ENCODE data around the gene BRINP1. TPM values are rescaled to one million over a fixed set of nuclear protein-coding genes. Genes with fewer than 3 reads are reported as not detected.

The BRINP1 gene
- total and polyA plus RNA-seq, 3 experiments from 2014 or later: not detected

- no peak for DNase-seq
- no peaks in the 10 kb centered on the region for H3K4me1 ChIP-seq (ENCODE audit: insufficient read depth, low read length)
- H3K27me3 Mint-ChIP-seq: no peaks in the 10 kb centered on the region
- no peaks in the 10 kb centered on the region for H3K4me1 Mint-ChIP-seq
- no peaks in the 10 kb centered on the region for H3K36me3 ChIP-seq (ENCODE audit: insufficient read depth, low read length)
- no peaks in the 10 kb centered on the region for H3K27me3 ChIP-seq (ENCODE audit: insufficient read depth, low read length, poor library complexity, severe bottlenecking)
- H3K27ac Mint-ChIP-seq: no peak overlapping the region
- CTCF ChIA-PET: no interaction called here
- H3K9me3 ChIP-seq (ENCODE audit: low read length): no peaks in the 10 kb centered on the region
- no peak overlapping the region for H3K4me3 ChIP-seq (ENCODE audit: low read length)
- no peak overlapping the region for H3K4me3 Mint-ChIP-seq
- POLR2A ChIA-PET: no interaction called here
- H3K36me3 Mint-ChIP-seq: no peaks in the 10 kb centered on the region
- H3K27ac ChIP-seq (ENCODE audit: low read depth, low read length): no peak overlapping the region
- peaks cover 3 to 14% (median 11%) of the 10 kb centered on the region in 5 donors for H3K9me3 Mint-ChIP-seq
Observed at GRCh38 chr9:119333507-119334229, 35.6 kb downstream of the BRINP1 start.

- Mint-ChIP-seq H3K4me1 (no peaks in the 10 kb centered on the region), H3K27me3 (no peaks in the 10 kb centered on the region), H3K4me3 (no peak overlapping the region), H3K27ac (no peak overlapping the region), H3K36me3 (no peaks in the 10 kb centered on the region), H3K9me3 (peaks cover 10 to 22% (median 14%) of the 10 kb centered on the region in 5 donors)
- POLR2A ChIA-PET: no interaction called here
- no peak for DNase-seq
- Histone ChIP-seq H3K27me3 (ENCODE audit: insufficient read depth, low read length, poor library complexity, severe bottlenecking) (no peaks in the 10 kb centered on the region), H3K9me3 (ENCODE audit: low read length) (no peaks in the 10 kb centered on the region), H3K36me3 (ENCODE audit: insufficient read depth, low read length) (no peaks in the 10 kb centered on the region), H3K4me1 (ENCODE audit: insufficient read depth, low read length) (no peaks in the 10 kb centered on the region), H3K27ac (ENCODE audit: low read depth, low read length) (no peak overlapping the region), H3K4me3 (ENCODE audit: low read length) (no peak overlapping the region)
- CTCF ChIA-PET: no interaction called here
Observed at GRCh38 chr9:119332522-119332921, 36.7 kb downstream of the BRINP1 start.

GRCh38 chr9:119322184-119322583, 47.1 kb downstream of the BRINP1 start:
- Mint-ChIP-seq H3K27me3 (no peaks in the 10 kb centered on the region), H3K9me3 (peaks cover 2 to 16% (median 11%) of the 10 kb centered on the region in 5 donors), H3K4me1 (no peaks in the 10 kb centered on the region), H3K36me3 (no peaks in the 10 kb centered on the region), H3K4me3 (no peak overlapping the region), H3K27ac (no peak overlapping the region)
- Histone ChIP-seq H3K27ac (ENCODE audit: low read depth, low read length) (no peak overlapping the region), H3K4me3 (ENCODE audit: low read length) (no peak overlapping the region), H3K36me3 (ENCODE audit: insufficient read depth, low read length) (no peaks in the 10 kb centered on the region), H3K9me3 (ENCODE audit: low read length) (no peaks in the 10 kb centered on the region), H3K4me1 (ENCODE audit: insufficient read depth, low read length) (no peaks in the 10 kb centered on the region), H3K27me3 (ENCODE audit: insufficient read depth, low read length, poor library complexity, severe bottlenecking) (no peaks in the 10 kb centered on the region)
- CTCF ChIA-PET: no interaction called here
- no peak for DNase-seq
- POLR2A ChIA-PET: no interaction called here

DNA sequence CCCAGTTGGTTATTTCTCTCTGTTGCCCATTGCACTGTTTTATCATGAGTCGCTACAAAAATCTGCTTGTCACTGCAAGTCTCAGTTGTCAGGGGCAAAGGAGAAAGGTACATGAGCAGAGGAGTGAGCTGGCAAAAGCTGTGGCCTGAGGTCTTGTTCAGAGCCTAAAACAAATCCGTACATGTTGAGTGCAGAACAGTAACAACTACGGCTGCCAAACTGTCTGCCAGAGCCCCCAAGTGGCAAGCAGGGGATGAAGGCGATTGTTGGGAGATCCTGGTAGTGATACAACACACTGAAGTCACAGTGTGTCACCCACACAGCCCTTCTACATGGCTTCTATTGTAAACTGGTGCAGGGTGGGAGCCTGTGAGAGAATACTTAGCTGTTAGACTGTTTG, 50.9 kb downstream of the BRINP1 start:
- H3K27ac Mint-ChIP-seq: no peak overlapping the region

DNA sequence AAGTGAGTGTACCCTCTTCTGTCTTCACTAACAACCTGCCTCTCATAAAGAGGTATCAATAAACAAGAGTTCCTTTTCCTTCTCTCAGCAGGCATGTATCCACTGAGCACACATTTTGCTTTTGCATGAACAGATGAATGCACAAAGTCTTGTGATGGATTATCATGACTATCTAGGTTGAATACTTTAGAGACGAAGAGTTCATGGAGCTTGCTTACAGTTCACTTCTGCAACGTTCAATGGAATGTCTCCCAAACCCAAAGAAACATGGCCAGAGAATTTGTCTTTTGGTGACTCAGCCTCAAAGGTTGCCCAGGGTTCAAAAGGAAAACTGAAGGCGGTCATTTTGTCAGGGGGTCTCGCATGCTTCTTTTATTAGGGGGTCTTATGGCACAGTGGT, 55.4 kb downstream of the BRINP1 start:
- H3K27me3 Mint-ChIP-seq: no peaks in the 10 kb centered on the region
- Histone ChIP-seq H3K9me3 (ENCODE audit: low read length) (no peaks in the 10 kb centered on the region), H3K36me3 (ENCODE audit: insufficient read depth, low read length) (no peaks in the 10 kb centered on the region), H3K27me3 (ENCODE audit: insufficient read depth, low read length, poor library complexity, severe bottlenecking) (no peaks in the 10 kb centered on the region), H3K4me3 (ENCODE audit: low read length) (no peak overlapping the region), H3K4me1 (ENCODE audit: insufficient read depth, low read length) (no peaks in the 10 kb centered on the region), H3K27ac (ENCODE audit: low read depth, low read length) (no peak overlapping the region)
- no peaks in the 10 kb centered on the region for H3K36me3 Mint-ChIP-seq
- no peak for DNase-seq
- ChIA-PET POLR2A (interaction anchor here (0.5 kb wide), 1 partner anchor 821 kb away, joined by 3 read pairs; no protein-coding TSS in a partner anchor), CTCF (interaction anchor here (1.1 kb wide), 1 partner anchor 16 kb away, joined by 3 read pairs; no protein-coding TSS in a partner anchor)
- no peak overlapping the region for H3K27ac Mint-ChIP-seq
- no peaks in the 10 kb centered on the region for H3K4me1 Mint-ChIP-seq
- H3K9me3 Mint-ChIP-seq: peaks cover 0 to 16% (median 2%) of the 10 kb centered on the region in 5 donors
- no peak overlapping the region for H3K4me3 Mint-ChIP-seq

More for the DNA sequence above, 50.9 kb downstream of the BRINP1 start:
- Mint-ChIP-seq H3K27me3 (no peaks in the 10 kb centered on the region), H3K4me1 (no peaks in the 10 kb centered on the region), H3K9me3 (peaks cover 2 to 11% (median 9%) of the 10 kb centered on the region in 5 donors), H3K36me3 (no peaks in the 10 kb centered on the region), H3K4me3 (no peak overlapping the region)
- no peak for DNase-seq
- Histone ChIP-seq H3K9me3 (ENCODE audit: low read length) (no peaks in the 10 kb centered on the region), H3K4me3 (ENCODE audit: low read length) (no peak overlapping the region), H3K4me1 (ENCODE audit: insufficient read depth, low read length) (no peaks in the 10 kb centered on the region), H3K27ac (ENCODE audit: low read depth, low read length) (no peak overlapping the region), H3K27me3 (ENCODE audit: insufficient read depth, low read length, poor library complexity, severe bottlenecking) (no peaks in the 10 kb centered on the region), H3K36me3 (ENCODE audit: insufficient read depth, low read length) (no peaks in the 10 kb centered on the region)
- POLR2A ChIA-PET: no interaction called here
- CTCF ChIA-PET: no interaction called here

GRCh38 chr9:119310741-119311140, 58.5 kb downstream of the BRINP1 start:
- H3K36me3 ChIP-seq (ENCODE audit: insufficient read depth, low read length): no peaks in the 10 kb centered on the region
- H3K27me3 Mint-ChIP-seq: no peaks in the 10 kb centered on the region
- H3K4me1 ChIP-seq (ENCODE audit: insufficient read depth, low read length): no peaks in the 10 kb centered on the region
- H3K4me1 Mint-ChIP-seq: no peaks in the 10 kb centered on the region
- POLR2A ChIA-PET: no interaction called here
- H3K9me3 ChIP-seq (ENCODE audit: low read length): no peaks in the 10 kb centered on the region
- no peaks in the 10 kb centered on the region for H3K27me3 ChIP-seq (ENCODE audit: insufficient read depth, low read length, poor library complexity, severe bottlenecking)
- H3K4me3 Mint-ChIP-seq: no peak overlapping the region
- H3K9me3 Mint-ChIP-seq: peaks cover 0 to 20% (median 2%) of the 10 kb centered on the region in 5 donors
- no peak overlapping the region for H3K27ac ChIP-seq (ENCODE audit: low read depth, low read length)
- DNase-seq: no peak
- CTCF ChIA-PET: no interaction called here
- no peak overlapping the region for H3K4me3 ChIP-seq (ENCODE audit: low read length)
- H3K36me3 Mint-ChIP-seq: no peaks in the 10 kb centered on the region
- no peak overlapping the region for H3K27ac Mint-ChIP-seq

- Mint-ChIP-seq H3K36me3 (no peaks in the 10 kb centered on the region), H3K27ac (no peak overlapping the region), H3K9me3 (peaks cover 0 to 20% (median 2%) of the 10 kb centered on the region in 5 donors), H3K4me3 (no peak overlapping the region), H3K4me1 (no peaks in the 10 kb centered on the region), H3K27me3 (no peaks in the 10 kb centered on the region)
- Histone ChIP-seq H3K9me3 (ENCODE audit: low read length) (no peaks in the 10 kb centered on the region), H3K27ac (ENCODE audit: low read depth, low read length) (no peak overlapping the region), H3K4me3 (ENCODE audit: low read length) (no peak overlapping the region), H3K4me1 (ENCODE audit: insufficient read depth, low read length) (no peaks in the 10 kb centered on the region), H3K36me3 (ENCODE audit: insufficient read depth, low read length) (no peaks in the 10 kb centered on the region), H3K27me3 (ENCODE audit: insufficient read depth, low read length, poor library complexity, severe bottlenecking) (no peaks in the 10 kb centered on the region)
- POLR2A ChIA-PET: no interaction called here
- no peak for DNase-seq
- CTCF ChIA-PET: no interaction called here
Observed at GRCh38 chr9:119307471-119307870, 61.8 kb downstream of the BRINP1 start.

DNA sequence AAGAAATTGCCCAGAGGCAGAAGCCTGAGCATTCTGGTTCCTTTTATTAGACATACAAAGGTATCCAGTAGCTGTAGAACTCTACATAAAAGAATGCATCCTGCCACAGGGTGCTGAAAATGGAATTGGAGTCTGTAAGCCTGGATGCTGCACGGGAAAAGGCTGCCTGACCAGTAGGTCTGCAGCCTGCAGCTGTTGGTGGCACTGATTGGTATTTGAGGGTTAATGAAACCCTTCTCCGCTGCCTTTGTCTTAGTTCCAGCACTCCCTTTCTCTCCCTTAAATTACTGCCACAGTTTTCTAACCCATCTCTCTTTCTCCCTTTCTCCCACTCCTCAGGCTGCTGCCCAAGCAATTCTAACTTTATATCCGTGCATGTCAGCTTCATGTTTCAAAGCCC, 64.7 kb downstream of the BRINP1 start:
- Histone ChIP-seq H3K4me3 (ENCODE audit: low read length) (no peak overlapping the region), H3K36me3 (ENCODE audit: insufficient read depth, low read length) (no peaks in the 10 kb centered on the region), H3K4me1 (ENCODE audit: insufficient read depth, low read length) (no peaks in the 10 kb centered on the region), H3K27me3 (ENCODE audit: insufficient read depth, low read length, poor library complexity, severe bottlenecking) (no peaks in the 10 kb centered on the region), H3K27ac (ENCODE audit: low read depth, low read length) (no peak overlapping the region), H3K9me3 (ENCODE audit: low read length) (no peaks in the 10 kb centered on the region)
- H3K36me3 Mint-ChIP-seq: no peaks in the 10 kb centered on the region
- H3K27ac Mint-ChIP-seq: no peak overlapping the region
- CTCF ChIA-PET: no interaction called here
- H3K27me3 Mint-ChIP-seq: no peaks in the 10 kb centered on the region
- peaks cover 0 to 23% (median 6%) of the 10 kb centered on the region in 5 donors for H3K9me3 Mint-ChIP-seq
- POLR2A ChIA-PET: no interaction called here
- no peak for DNase-seq
- H3K4me1 Mint-ChIP-seq: no peaks in the 10 kb centered on the region
- H3K4me3 Mint-ChIP-seq: no peak overlapping the region

Data from CD8-positive, alpha-beta memory T cell (primary cell).